ENCODE results near the gene KIF23. TPM values are rescaled to one million over a fixed set of nuclear protein-coding genes. Genes with fewer than 3 reads are reported as not detected.
"Not testable (repeated sequence)": the region's sequence is repeated elsewhere in the genome, so short reads cannot be mapped to it uniquely, and the experiment has no call there.

KIF23 gene
- total RNA-seq, 5 donors from 2014 or later (not counting 1 experiment from before 2014, with no cell fraction given) = 0.36 to 2.2 (median 0.76) TPM

DNA sequence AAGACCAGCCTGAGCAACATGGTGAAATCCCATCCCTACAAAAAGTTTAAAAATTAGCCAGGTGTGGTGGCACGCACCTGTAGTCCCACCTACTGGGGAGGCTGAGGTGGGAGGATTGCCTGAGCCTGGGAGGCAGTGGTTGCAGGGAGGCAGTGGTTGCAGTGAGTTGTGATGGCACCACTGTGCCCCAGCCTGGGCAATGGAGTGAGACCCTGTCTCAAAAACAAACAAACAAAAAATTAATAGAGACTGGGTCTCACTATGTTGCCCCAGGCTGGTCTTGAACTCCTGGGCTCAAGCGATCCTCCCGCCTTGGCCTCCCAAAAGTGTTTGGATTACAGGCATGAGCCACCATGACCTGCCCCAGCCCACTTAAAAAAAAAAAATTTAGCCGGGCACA lies 36.1 kb downstream of the KIF23 start:
- H3K4me1 ChIP-seq (ENCODE audit: control insufficient read depth in 1 of 2, extremely low read depth in 1 of 2, insufficient read depth in 2 of 2, low read length in 2 of 2) = peaks cover 15 to 25% of the 10 kb centered on the region in 2 experiments
- POLR2A ChIA-PET = interaction anchor here (1.1 to 4.7 kb wide), 2 partner anchors 13 to 18 kb away, joined by 3 to 76 read pairs; no protein-coding TSS in a partner anchor
- not testable (repeated sequence) for H3K36me3 ChIP-seq (ENCODE audit: control insufficient read depth in 2 of 2, extremely low read depth in 1 of 2, insufficient read depth in 1 of 2, low read length in 1 of 2); H3K27ac Mint-ChIP-seq; H3K9me3 Mint-ChIP-seq; H3K4me3 ChIP-seq (ENCODE audit: control insufficient read depth in 1 of 2, extremely low read depth in 1 of 2, low read length in 1 of 2); H3K9me3 ChIP-seq; DNase-seq; ATAC-seq (replicated peaks in 1 of 4); H3K4me3 Mint-ChIP-seq; H3K27ac ChIP-seq (ENCODE audit: low read length); H3K27me3 Mint-ChIP-seq; H3K27me3 ChIP-seq (replicated peaks in 1 of 2; ENCODE audit: control insufficient read depth in 2 of 2, extremely low read depth in 1 of 2, insufficient read depth in 2 of 2, low read length in 1 of 2)
- peaks cover 15% of the 10 kb centered on the region for H3K36me3 Mint-ChIP-seq
- H3K4me1 Mint-ChIP-seq = peaks cover 23 to 30% (median 28%) of the 10 kb centered on the region in 3 donors
- 95% methylated on average over 3 of the region's 4 CpGs for WGBS (ENCODE audit: insufficient coverage)
- CTCF ChIA-PET = interaction anchor here in 1 of 2 donors (5.5 kb wide), 1 partner anchor 13 kb away, joined by 56 read pairs; no protein-coding TSS in a partner anchor

DNA sequence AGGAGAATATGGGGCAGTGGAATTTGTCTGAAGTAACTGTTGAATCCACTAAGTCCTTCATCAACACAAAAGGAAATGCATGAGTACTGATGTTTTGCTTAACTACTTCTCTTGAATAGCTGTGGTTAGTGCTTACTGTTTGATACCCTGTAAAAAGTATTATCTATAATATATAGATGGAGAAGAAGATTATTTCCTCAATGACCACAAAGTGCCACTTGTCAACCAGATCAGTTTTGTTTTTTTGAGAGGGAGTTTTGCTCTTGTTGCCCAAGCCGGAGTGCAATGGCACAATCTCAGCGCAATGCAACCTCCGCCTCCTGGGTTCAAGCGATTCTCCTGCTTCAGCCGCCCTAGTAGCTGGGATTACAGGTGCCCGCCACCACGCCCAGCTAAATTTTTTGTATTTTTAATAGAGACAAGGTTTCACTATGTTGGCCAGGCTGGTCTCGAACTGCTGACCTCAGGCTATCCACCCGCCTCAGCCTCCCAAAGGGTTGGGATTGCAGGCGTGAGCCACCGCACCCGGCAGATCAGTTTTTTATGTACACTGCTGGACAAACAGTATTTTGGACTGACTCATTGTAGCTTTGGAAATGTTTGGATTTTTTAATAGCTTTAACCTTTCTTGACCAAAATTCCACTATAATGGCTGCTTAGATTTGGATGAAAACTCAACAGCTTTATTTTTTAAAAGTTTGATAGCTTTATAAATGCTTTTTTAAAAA lies 37.0 kb downstream of the KIF23 start:
- DNase-seq = no peak
- peaks cover 3 to 9% of the 10 kb centered on the region in 2 donors for H3K36me3 ChIP-seq (ENCODE audit: control insufficient read depth in 2 of 2, extremely low read depth in 1 of 2, insufficient read depth in 1 of 2, low read length in 1 of 2)
- peak overlapping the region; percentile 86 for H3K27ac ChIP-seq (ENCODE audit: low read length)
- Mint-ChIP-seq H3K9me3 (no peaks in the 10 kb centered on the region), H3K4me1 (peaks cover 31 to 38% (median 31%) of the 10 kb centered on the region in 3 donors), H3K27ac (peak overlapping the region in 1 of 2 donors; percentile 99), H3K36me3 (peaks cover 24% of the 10 kb centered on the region), H3K4me3 (peak overlapping the region in 2 of 3 donors; percentile 95 to 98), H3K27me3 (no peaks in the 10 kb centered on the region)
- 100% methylated on average over 5 of the region's 12 CpGs for WGBS (ENCODE audit: insufficient coverage)
- ATAC-seq (replicated peaks in 1 of 4) = no peak
- CTCF ChIA-PET = interaction anchor here in 1 of 2 donors (0.7 to 5.5 kb wide), 6 partner anchors 12 to 1063 kb away, joined by 3 to 56 read pairs (median 3); no protein-coding TSS in a partner anchor
- H3K9me3 ChIP-seq = no peaks in the 10 kb centered on the region
- no peaks in the 10 kb centered on the region for H3K27me3 ChIP-seq (replicated peaks in 1 of 2; ENCODE audit: control insufficient read depth in 2 of 2, extremely low read depth in 1 of 2, insufficient read depth in 2 of 2, low read length in 1 of 2)
- no peak overlapping the region for H3K4me3 ChIP-seq (ENCODE audit: control insufficient read depth in 1 of 2, extremely low read depth in 1 of 2, low read length in 1 of 2)
- H3K4me1 ChIP-seq (ENCODE audit: control insufficient read depth in 1 of 2, extremely low read depth in 1 of 2, insufficient read depth in 2 of 2, low read length in 2 of 2) = peaks cover 15 to 25% of the 10 kb centered on the region in 2 experiments
- POLR2A ChIA-PET = interaction anchor here (0.6 to 4.7 kb wide), 12 partner anchors 9 to 1020 kb away, joined by 3 to 76 read pairs (median 4); partner anchors contain the start of gene GLCE (in 1 of the 2)

DNA sequence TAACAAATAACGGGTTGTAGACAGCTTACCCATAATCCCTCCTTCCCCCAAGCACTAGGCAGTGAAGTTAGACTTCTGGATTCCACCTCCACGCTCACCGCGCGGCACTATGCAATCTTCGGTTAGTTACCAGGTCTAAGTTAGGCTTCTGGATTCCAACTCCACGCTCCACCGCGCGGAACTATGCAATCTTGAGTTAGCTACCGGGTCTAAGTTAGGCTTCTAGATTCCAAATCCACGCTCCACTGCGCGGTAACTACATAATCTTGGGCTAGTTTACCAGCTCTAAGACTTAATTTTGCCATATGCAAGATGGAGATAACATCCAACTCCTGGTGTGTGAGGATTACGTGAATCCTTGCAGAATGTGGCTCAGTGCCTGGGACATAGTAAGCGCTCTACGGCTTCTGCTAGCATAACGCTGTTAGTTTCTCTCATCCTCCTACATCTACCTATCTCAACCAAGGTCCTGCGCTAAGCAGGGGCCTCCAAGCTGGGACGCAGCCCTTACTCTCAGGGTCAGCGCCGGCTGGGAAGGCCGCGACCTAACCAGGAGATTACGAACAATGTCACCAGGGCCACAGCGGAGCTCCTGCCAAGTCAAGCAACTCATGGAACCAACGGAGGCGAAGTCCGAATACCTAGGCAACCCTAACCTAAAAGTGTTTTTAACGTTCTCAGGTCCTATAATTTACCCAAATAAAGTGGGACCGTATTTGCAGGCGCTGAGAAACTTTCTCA lies 38.0 kb downstream of the KIF23 start:
- Histone ChIP-seq H3K36me3 (ENCODE audit: control insufficient read depth in 2 of 2, extremely low read depth in 1 of 2, insufficient read depth in 1 of 2, low read length in 1 of 2) (peaks cover 3 to 19% of the 10 kb centered on the region in 2 donors), H3K9me3 (no peaks in the 10 kb centered on the region), H3K27me3 (replicated peaks in 1 of 2; ENCODE audit: control insufficient read depth in 2 of 2, extremely low read depth in 1 of 2, insufficient read depth in 2 of 2, low read length in 1 of 2) (no peaks in the 10 kb centered on the region), H3K4me3 (ENCODE audit: control insufficient read depth in 1 of 2, extremely low read depth in 1 of 2, low read length in 1 of 2) (peak overlapping the region; percentile 82 to 94), H3K27ac (ENCODE audit: low read length) (peak overlapping the region; percentile 86), H3K4me1 (ENCODE audit: control insufficient read depth in 1 of 2, extremely low read depth in 1 of 2, insufficient read depth in 2 of 2, low read length in 2 of 2) (peaks cover 15 to 25% of the 10 kb centered on the region in 2 experiments)
- DNase-seq = peak in 9 of 35 experiments; percentile 16 to 59 (median 22)
- whole genome bisulfite sequencing (ENCODE audit: insufficient coverage) = 11% methylated on average over 31 of the region's 32 CpGs
- Mint-ChIP-seq H3K9me3 (no peaks in the 10 kb centered on the region), H3K36me3 (peaks cover 27% of the 10 kb centered on the region), H3K27me3 (no peaks in the 10 kb centered on the region), H3K4me1 (peaks cover 31 to 40% (median 34%) of the 10 kb centered on the region in 3 donors), H3K4me3 (peak overlapping the region; percentile 95 to 98 (median 96)), H3K27ac (peak overlapping the region; percentile 99)
- ChIA-PET POLR2A (interaction anchor here (0.7 to 4.7 kb wide), 14 partner anchors 10 to 1076 kb away, joined by 3 to 76 read pairs (median 4); partner anchors contain the start of gene GLCE (in 1 of the 2)), CTCF (interaction anchor here in 1 of 2 donors (1.0 to 5.5 kb wide), 4 partner anchors 11 to 34 kb away, joined by 3 to 56 read pairs (median 3); no protein-coding TSS in a partner anchor)
- ATAC-seq (replicated peaks in 1 of 4) = peak; percentile 24 to 42 (median 30)

DNA sequence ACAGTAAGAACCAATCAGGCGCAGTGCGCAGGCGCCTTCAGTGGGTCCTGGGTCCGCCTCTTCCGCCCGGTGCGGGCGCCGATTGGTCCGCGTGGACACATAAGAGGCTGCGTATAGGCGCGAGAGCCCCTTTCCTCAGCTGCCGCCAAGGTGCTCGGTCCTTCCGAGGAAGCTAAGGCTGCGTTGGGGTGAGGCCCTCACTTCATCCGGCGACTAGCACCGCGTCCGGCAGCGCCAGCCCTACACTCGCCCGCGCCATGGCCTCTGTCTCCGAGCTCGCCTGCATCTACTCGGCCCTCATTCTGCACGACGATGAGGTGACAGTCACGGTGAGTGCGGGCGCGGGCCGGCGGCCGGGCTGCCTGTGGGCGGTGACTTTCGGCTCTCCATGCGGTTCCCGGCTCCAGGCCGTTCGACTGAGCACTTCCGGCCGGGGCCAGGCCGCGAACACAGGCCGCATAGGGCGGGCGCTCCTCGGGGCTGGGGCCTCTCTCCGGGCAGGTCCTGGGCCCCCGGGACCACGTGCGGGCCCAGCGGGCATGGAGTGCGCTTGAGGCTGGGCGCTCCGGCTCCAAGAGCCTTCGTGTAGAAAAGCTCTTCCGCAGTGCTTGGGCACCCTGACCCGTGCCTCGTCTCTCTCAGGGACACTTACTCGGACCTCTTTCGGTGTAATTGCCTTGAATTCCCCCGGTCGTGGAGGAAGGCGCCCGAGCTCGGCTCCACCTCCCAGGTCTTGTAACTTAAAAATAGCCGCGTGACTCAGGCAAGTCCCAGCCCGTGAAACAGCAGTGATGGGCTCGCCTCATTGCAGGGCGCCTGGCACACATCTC lies 38.8 kb downstream of the KIF23 start, which contains the start of gene RPLP1:
Gene RPLP1 (plus strand): TSS at position 127 of the 830 bp plus-strand sequence. CDS start 131 bp downstream, at position 258.
- DNase-seq = peak; percentile 91 to 98 (median 95)
- no peaks in the 10 kb centered on the region for H3K27me3 Mint-ChIP-seq
- peaks cover 27% of the 10 kb centered on the region for H3K36me3 Mint-ChIP-seq
- WGBS (ENCODE audit: insufficient coverage) = under 1% methylated on average over 77 of the region's 77 CpGs
- H3K27me3 ChIP-seq (replicated peaks in 1 of 2; ENCODE audit: control insufficient read depth in 2 of 2, extremely low read depth in 1 of 2, insufficient read depth in 2 of 2, low read length in 1 of 2) = no peaks in the 10 kb centered on the region
- peak within 1 kb of the TSS; percentile 95 to 98 (median 96) for H3K4me3 Mint-ChIP-seq
- H3K9me3 ChIP-seq = no peaks in the 10 kb centered on the region
- peak within 1 kb of the TSS; percentile 82 to 94 for H3K4me3 ChIP-seq (ENCODE audit: control insufficient read depth in 1 of 2, extremely low read depth in 1 of 2, low read length in 1 of 2)
- peaks cover 15 to 25% of the 10 kb centered on the region in 2 experiments for H3K4me1 ChIP-seq (ENCODE audit: control insufficient read depth in 1 of 2, extremely low read depth in 1 of 2, insufficient read depth in 2 of 2, low read length in 2 of 2)
- peaks cover 8 to 25% of the 10 kb centered on the region in 2 donors for H3K36me3 ChIP-seq (ENCODE audit: control insufficient read depth in 2 of 2, extremely low read depth in 1 of 2, insufficient read depth in 1 of 2, low read length in 1 of 2)
- H3K27ac Mint-ChIP-seq = peak within 1 kb of the TSS; percentile 99
- ChIA-PET CTCF (interaction anchor here (0.5 to 5.5 kb wide), 6 partner anchors 10 to 29 kb away, joined by 3 to 56 read pairs (median 5); no protein-coding TSS in a partner anchor), POLR2A (interaction anchor here (0.5 to 4.7 kb wide), 18 partner anchors 10 to 1106 kb away, joined by 3 to 76 read pairs (median 5); partner anchors contain the start of genes GLCE (in 1 of the 2) and KIF23 (in 1 of the 2))
- H3K27ac ChIP-seq (ENCODE audit: low read length) = peak within 1 kb of the TSS; percentile 86
- H3K9me3 Mint-ChIP-seq = no peaks in the 10 kb centered on the region
- H3K4me1 Mint-ChIP-seq = peaks cover 38 to 45% (median 39%) of the 10 kb centered on the region in 3 donors
- ATAC-seq (replicated peaks in 1 of 4) = peak; percentile 87 to 94 (median 92)

DNA sequence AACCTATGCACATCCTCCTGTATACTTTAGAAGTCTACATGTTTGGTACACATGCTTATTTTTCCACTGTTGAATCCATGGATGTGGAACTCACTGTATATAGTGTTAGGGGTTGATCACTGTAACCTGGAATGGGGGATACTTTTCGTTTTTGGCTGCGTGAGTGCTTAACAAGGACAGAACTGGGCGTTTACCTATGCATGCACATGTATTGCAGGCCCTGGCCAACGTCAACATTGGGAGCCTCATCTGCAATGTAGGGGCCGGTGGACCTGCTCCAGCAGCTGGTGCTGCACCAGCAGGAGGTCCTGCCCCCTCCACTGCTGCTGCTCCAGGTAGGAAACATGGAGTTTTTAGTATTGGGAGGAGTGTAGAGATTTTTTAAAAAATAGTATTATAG lies 40.8 kb downstream of the KIF23 start:
- Mint-ChIP-seq H3K36me3 (peaks cover 27% of the 10 kb centered on the region), H3K9me3 (no peaks in the 10 kb centered on the region), H3K4me3 (peak overlapping the region; percentile 95 to 98 (median 96)), H3K4me1 (peaks cover 39 to 52% (median 44%) of the 10 kb centered on the region in 3 donors), H3K27me3 (no peaks in the 10 kb centered on the region), H3K27ac (peak overlapping the region; percentile 99)
- Histone ChIP-seq H3K27me3 (replicated peaks in 1 of 2; ENCODE audit: control insufficient read depth in 2 of 2, extremely low read depth in 1 of 2, insufficient read depth in 2 of 2, low read length in 1 of 2) (no peaks in the 10 kb centered on the region), H3K36me3 (ENCODE audit: control insufficient read depth in 2 of 2, extremely low read depth in 1 of 2, insufficient read depth in 1 of 2, low read length in 1 of 2) (peaks cover 9 to 25% of the 10 kb centered on the region in 2 donors), H3K4me3 (ENCODE audit: control insufficient read depth in 1 of 2, extremely low read depth in 1 of 2, low read length in 1 of 2) (no peak overlapping the region), H3K4me1 (ENCODE audit: control insufficient read depth in 1 of 2, extremely low read depth in 1 of 2, insufficient read depth in 2 of 2, low read length in 2 of 2) (peaks cover 15 to 25% of the 10 kb centered on the region in 2 experiments), H3K9me3 (no peaks in the 10 kb centered on the region), H3K27ac (ENCODE audit: low read length) (peak overlapping the region; percentile 86)
- 53% methylated on average over 5 of the region's 5 CpGs for WGBS (ENCODE audit: insufficient coverage)
- ChIA-PET POLR2A (interaction anchor here (0.5 to 4.7 kb wide), 5 partner anchors 8 to 267 kb away, joined by 3 to 76 read pairs (median 26); no protein-coding TSS in a partner anchor), CTCF (interaction anchor here (1.3 to 5.5 kb wide), 3 partner anchors 8 to 14 kb away, joined by 4 to 56 read pairs (median 4); no protein-coding TSS in a partner anchor)
- no peak for DNase-seq
- no peak for ATAC-seq (replicated peaks in 1 of 4)
